ENCODE data around the gene FAM76B.

FAM76B gene

DNA sequence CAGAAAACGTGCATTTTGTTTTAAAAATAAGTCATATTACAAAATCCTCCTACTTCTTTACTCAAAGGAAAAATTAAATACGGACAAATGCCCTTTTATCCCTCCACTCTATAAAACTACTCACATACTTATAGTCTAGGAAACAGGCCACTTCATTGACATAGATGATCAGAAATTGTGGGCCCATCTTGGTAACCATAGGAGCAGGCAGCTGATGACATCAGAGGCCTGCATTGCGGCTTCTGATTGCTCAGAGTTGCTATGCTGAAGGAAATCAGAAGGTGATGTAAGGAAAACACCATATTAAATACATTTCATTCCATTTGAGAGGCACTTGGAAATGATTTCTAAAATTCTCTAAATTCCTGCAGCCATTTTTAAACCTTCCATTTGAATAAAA is 27.0 kb downstream of the FAM76B start:
- TF ChIP-seq, protein P1, sequence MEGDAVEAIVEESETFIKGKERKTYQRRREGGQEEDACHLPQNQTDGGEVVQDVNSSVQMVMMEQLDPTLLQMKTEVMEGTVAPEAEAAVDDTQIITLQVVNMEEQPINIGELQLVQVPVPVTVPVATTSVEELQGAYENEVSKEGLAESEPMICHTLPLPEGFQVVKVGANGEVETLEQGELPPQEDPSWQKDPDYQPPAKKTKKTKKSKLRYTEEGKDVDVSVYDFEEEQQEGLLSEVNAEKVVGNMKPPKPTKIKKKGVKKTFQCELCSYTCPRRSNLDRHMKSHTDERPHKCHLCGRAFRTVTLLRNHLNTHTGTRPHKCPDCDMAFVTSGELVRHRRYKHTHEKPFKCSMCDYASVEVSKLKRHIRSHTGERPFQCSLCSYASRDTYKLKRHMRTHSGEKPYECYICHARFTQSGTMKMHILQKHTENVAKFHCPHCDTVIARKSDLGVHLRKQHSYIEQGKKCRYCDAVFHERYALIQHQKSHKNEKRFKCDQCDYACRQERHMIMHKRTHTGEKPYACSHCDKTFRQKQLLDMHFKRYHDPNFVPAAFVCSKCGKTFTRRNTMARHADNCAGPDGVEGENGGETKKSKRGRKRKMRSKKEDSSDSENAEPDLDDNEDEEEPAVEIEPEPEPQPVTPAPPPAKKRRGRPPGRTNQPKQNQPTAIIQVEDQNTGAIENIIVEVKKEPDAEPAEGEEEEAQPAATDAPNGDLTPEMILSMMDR (IDR thresholded peaks at IDR 0.05; ENCODE audit: low read depth, low read length): no peak
- no peak for DNase-seq (ENCODE audit: extremely low read depth, low read depth)

DNA sequence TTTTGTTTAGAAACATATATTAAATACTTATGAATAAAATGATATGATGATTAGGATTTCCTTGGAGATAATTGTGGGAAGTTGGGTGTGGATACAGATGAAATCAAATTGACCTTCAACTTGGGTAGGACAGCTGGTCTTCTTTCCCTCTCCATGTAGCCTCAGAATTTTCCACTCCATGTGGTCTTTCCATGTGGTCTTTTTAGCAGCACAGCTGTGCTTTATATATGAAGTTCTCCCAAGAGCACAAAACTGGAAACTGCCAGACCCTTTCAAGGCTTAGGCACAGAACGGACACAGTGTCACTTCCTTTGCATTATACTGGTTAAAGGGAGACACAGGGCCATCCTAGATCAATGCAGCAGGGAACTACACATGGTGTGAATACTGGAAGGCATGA is 28.6 kb downstream of the FAM76B start:
- no peak for DNase-seq (ENCODE audit: extremely low read depth, low read depth)
- TF ChIP-seq, protein P1 (IDR thresholded peaks at IDR 0.05; ENCODE audit: low read depth, low read length): no peak

DNA sequence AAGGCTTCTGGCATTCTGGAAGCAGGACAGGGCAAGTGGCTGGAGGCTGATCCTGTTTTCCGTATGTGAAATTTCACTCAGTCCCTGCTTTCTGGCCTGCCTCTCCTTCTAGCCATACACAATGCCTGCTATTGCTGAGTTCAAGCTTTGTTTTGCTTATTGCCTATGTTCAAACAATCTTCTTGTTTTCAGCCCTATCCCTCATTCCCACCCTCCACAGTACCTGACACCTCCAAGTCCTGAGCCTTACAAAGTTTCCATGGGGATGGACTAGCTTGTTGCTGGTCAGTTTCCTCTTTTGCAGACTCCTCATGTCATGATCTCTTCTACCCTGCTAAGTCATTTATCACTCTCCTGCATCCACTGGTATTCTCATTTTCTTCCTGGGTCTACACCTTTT is 38.1 kb downstream of the FAM76B start:
- TF ChIP-seq, protein P1 (IDR thresholded peaks at IDR 0.05; ENCODE audit: low read depth, low read length): no peak
- DNase-seq (ENCODE audit: extremely low read depth, low read depth): no peak

DNA sequence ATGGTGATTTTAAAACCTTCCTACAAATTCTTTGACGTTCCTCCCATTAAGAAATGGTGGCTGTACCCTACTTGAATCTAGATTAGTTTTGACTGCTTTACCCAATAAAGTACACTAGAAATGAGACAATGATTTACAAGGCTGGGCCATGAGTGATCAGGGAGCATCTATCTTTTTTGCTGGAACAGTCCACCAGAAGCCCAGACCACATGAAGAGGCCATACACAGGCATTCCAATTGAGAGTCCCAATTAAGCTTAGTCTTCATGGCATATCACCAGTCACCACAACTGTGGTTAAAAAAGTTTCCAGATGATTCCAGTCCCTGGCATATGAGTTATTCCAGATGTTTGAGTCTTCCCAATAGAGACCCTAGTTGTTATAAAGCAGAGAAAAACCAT is 39.5 kb downstream of the FAM76B start:
- TF ChIP-seq, protein P1 (IDR thresholded peaks at IDR 0.05; ENCODE audit: low read depth, low read length): no peak
- DNase-seq (ENCODE audit: extremely low read depth, low read depth): no peak

DNA sequence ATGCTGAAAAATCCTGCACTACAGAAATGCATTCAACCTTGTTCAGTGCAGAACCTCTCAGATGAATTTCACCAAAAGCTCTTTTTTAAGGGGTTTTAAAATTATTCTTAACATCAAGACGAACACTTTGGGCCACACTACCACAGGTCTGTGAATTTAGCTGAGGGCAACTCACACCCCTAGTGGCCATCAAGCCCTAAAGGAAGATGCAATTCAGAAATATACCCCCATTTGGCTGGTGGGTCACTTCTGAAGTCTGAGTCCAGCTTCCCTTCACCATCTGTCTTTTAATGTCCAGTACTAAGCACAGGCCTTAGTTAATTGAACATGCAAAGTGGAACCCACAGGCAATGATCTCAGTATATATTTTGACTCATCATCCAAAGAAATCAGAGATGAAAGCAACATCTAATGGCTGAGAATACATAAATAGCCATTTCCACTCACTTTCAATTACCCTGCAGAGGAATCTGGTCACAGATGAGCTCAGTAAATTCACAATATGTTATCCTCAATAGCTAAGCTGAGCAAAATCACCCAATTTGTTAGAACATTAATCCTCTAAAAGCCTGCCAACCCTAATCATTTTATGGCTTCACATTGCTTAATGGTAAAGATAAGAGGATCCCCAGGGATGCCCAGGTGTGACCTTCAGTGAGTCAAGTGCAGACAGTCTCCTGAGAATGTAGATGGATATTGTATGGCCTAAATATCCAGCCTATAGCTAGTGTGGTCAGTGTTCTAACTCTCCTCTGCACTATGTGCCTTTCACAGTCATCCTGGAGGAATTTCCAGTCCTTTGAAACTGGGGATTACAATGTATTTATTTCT is 50.3 kb downstream of the FAM76B start:
- no peak for DNase-seq (ENCODE audit: extremely low read depth, low read depth)
- TF ChIP-seq, protein P1 (IDR thresholded peaks at IDR 0.05; ENCODE audit: low read depth, low read length): no peak; the same call in 1 of the 2 replicates

DNA sequence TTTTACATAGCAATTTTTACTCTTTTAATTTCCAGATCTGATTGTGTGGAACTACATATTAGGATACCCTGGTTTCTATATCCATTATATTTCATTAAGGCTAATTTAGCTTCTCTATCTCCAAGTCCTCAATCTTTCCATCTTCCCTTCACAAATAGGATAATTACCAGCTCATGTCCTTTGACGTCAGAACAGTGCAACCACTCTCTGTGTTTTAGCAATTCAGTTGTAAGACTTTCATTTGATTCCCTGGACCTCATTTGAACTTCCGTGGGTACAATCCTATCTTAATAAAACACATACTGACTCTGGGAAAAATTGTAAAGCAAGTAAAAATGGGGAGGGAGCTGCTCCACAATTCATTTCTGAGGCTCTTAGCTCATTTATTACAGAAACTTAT is 52.8 kb downstream of the FAM76B start:
- TF ChIP-seq, protein P1 (IDR thresholded peaks at IDR 0.05; ENCODE audit: low read depth, low read length): no peak
- DNase-seq (ENCODE audit: extremely low read depth, low read depth): no peak

DNA sequence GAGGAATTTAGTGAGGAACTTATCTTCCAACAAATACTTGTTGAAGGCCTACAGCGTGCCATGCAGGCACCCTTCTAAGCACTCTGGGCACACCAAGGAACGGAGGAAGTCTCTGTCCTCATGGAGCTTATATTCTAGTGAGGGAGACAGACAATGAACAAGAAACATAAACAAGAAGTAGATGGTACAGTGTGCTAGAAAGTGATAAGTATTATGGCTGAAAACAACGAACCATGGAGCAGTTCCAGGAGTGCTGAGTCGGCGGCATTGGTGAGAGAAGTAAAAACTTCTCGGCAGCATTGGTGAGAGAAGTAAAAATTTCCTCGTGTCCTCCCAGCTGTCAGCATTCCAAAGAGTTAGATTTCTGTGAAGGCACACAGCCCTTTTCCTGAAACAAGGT is 53.2 kb downstream of the FAM76B start:
- DNase-seq (ENCODE audit: extremely low read depth, low read depth): no peak
- TF ChIP-seq, protein P1 (IDR thresholded peaks at IDR 0.05; ENCODE audit: low read depth, low read length): no peak
